Erythroblast (primary cell): ENCODE results near the gene NARF.
A peak's percentile ranks its signal among the peaks of the same experiment; 100 is the strongest.

Source experiments
- DNase-seq, 2 experiments: peaks; one replicate each; lab custom pipeline; 2025; lab: John Stamatoyannopoulos, UW
- GATA1 ChIP-seq: IDR thresholded peaks from 2 replicates; pipeline ENCODE4 v1.6.1; 2011; ENCODE audit warnings: low read depth, mild to moderate bottlenecking, control low read depth, low read length, moderate library complexity
- POLR2A ChIP-seq: IDR thresholded peaks from 2 replicates; pipeline ENCODE4 v1.6.1; 2011; ENCODE audit warnings: mild to moderate bottlenecking, low read length

NARF gene

GRCh38 chr17:82461827-82462524 lies 3.4 kb downstream of the NARF start:
- DNase-seq, result peak; percentile 96 to 99
- TF ChIP-seq POLR2A (peak; percentile 58), GATA1 (peak; percentile 94)

- no peak for TF ChIP-seq POLR2A
- no peak for TF ChIP-seq GATA1
- DNase-seq, result peak; percentile 44 to 46
Measured at GRCh38 chr17:82463391-82463790, 4.8 kb downstream of the NARF start.

DNA sequence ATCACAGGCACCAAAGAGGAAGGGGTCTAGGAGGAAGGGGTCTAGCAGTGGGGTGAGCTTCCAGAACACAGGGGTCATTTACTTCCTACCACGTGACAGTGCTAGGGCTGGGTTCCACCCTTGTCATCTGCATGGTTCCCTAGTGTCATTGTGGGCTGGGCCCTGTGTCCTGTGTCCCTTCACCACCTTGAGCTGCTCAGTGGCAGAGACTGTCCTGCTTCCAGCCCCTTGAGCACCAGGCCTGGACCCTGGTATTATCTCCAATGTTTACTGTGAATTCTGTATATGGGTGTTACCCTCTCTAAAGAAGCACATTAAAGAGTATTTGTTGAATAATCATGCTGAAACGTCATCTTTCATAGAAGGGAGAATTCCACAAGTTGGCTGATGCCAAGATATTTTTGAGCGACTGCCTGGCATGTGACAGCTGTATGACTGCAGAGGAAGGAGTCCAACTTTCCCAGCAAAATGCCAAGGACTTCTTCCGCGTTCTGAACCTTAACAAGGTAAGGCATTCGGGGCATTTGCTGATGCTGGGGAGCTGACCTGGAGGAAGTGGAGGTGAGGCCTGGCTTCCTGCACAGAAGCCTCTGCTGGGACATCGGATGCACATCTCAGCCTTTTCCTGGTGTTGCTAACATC lies 5.5 kb downstream of the NARF start:
- peak; percentile 44 to 52 for DNase-seq
- no peak for TF ChIP-seq POLR2A
- TF ChIP-seq GATA1, result no peak

DNA sequence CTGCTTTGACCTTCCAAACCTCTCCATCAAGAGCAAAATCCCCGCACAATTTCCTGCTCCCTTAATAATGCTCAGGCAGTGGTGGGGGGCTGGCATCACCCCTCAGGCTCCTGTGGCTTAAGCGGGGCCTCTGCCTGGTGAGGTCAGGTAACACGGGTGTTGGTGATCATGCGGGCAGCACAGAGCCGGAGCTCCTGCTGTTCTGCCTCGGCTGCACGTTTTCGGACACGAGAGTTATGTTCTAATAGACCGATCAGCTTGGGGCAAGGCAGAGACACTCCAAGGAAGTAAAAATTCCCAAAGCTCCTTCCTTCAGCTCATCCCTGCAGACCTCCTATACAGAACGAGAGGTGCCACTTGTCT lies 6.0 kb downstream of the NARF start:
- no peak for DNase-seq
- no peak for TF ChIP-seq POLR2A
- no peak for TF ChIP-seq GATA1

- TF ChIP-seq GATA1 (no peak), POLR2A (peak; percentile 48)
- peak; percentile 65 to 71 for DNase-seq
Measured at GRCh38 chr17:82465023-82465603, 6.6 kb downstream of the NARF start.

DNA sequence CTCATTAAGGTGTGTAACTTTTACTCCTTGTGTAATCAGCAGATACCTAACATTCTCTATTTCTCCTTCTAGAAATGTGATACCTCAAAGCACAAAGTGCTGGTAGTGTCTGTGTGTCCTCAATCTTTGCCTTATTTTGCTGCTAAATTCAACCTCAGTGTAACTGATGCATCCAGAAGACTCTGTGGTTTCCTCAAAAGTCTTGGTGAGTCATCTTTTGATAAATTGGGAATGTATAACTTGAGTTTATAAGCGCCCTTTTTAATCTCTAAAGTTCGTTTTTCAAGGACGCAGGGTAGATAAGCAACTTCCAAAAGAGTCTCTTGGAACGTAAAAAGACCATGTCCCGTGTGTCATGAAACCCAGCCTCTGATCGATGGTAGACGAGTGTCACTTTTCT lies 10.2 kb downstream of the NARF start:
- DNase-seq, result no peak
- TF ChIP-seq GATA1, result no peak
- TF ChIP-seq POLR2A, result no peak

DNA sequence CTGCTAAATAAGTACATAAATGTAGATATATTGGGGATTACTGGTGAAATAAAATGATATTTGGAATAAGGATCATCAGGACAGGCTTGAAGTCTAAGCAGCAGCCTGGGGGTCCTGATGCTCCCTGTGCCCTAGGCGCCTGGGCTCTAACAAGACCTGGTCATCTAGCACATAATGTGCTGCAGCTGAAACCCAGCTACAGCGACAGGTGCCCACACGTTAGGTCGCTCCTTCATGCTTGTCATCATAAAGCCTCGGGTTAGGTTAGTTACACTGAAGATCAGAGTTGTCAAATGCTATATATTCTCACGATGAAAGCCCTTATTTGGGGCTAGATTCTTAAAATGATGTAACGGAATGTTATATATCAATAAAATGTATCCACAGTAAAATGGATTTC lies 11.5 kb downstream of the NARF start:
- DNase-seq, result no peak
- TF ChIP-seq GATA1 (no peak), POLR2A (no peak)

DNA sequence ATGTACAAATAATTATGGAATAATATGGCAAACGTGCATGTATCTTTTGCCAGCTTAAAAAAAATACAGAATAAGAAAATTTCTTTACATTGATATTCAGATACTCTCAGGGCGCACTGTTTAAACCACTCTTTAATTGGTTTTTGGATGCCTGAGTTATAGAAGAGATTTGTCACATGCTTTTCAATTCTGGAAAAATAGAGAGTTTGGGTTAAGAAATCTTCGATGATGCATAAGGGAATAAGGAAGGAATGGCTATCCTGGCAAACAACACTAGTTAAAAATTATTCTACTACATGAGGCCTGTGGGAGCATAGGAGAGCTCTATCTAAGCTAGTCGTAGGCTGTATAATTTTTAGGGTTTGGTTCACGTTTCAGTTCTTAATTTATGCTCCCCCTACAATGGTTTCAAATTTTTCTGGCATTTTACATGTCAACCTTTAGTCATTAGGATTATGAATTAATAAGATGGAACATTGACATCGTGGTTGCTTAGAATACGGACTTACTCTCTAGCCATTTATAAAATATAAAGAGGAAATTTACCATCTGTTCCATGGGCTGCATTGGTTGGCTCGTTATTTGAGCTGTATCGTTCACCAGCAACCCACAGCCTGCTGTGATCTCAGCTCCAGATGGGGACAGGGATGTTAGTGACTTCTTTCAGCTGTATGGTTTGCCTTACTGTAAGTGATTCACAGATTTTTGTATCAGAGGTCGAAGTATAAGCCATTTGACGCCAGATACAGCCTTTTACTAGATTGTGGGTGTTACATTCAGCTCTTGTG lies 15.9 kb downstream of the NARF start:
- DNase-seq, result no peak
- TF ChIP-seq POLR2A (no peak), GATA1 (no peak)

GRCh38 chr17:82475458-82475857 lies 16.9 kb downstream of the NARF start:
- DNase-seq, result no peak
- TF ChIP-seq POLR2A (no peak), GATA1 (no peak)

GRCh38 chr17:82477934-82478333 lies 19.4 kb downstream of the NARF start:
- DNase-seq, result no peak
- TF ChIP-seq GATA1 (no peak), POLR2A (no peak)

DNA sequence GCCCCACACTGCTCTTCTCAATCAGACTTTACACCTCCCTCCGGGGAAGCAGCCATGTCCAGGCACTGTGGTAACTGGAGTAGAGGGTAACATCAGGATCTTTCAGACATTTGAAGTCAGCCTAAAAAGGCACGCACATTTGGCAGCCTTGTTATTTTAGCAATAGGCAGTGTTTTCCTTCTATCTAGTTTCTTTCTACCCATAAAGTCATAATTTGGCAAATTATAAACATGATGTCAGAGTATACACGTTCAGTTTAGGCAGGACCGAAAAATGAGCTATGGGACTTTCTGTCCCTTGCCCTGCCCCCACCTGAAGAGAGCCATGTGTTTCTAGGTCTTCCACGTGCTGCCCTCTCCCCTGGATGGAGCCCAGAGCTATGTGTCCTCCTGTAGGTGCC lies 21.1 kb downstream of the NARF start:
- no peak for DNase-seq
- TF ChIP-seq POLR2A (no peak), GATA1 (no peak)

GRCh38 chr17:82480318-82480717 lies 21.8 kb downstream of the NARF start:
- DNase-seq, result no peak
- TF ChIP-seq GATA1 (no peak), POLR2A (no peak)

GRCh38 chr17:82483204-82483660 lies 24.7 kb downstream of the NARF start:
- no peak for DNase-seq
- TF ChIP-seq POLR2A (no peak), GATA1 (no peak)
